ENCODE data around the gene WWOX. TPM values are rescaled to one million over a fixed set of nuclear protein-coding genes. Genes with fewer than 3 reads are reported as not detected.

WWOX gene
- polyA plus RNA-seq, 2 of the 4 experiments (the other 2 are of a cell fraction) = 16.0 to 17.2 TPM

DNA sequence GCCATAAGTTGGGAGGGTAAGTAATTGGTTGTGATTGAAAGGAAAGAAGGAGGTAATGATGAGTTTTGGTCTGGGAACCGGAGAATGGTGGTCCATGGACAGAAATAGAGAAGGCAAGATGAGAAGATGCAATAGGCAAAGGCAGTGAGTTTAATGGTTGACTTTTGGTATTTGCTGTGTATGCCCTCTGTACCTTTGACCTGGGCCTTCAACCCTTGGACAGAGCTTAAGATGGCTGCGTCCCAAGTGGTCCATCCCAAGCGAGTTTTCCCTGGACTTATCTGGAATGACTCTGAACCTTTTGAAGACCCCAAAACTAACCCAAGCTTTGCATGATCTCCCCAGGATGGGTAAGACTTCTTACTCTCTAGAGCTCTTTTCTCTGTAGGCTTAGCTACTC lies 836.6 kb downstream of the WWOX start:
- ChIA-PET POLR2A (no interaction called here), CTCF (interaction anchor here (1.2 kb wide), 2 partner anchors 18 kb away, joined by 3 to 6 read pairs; no protein-coding TSS in a partner anchor)
- no peak for DNase-seq (ENCODE audit: low read depth in 1 of 2, low spot score in 1 of 2)
- ATAC-seq = no peak
- H3K4me1 ChIP-seq = no peaks in the 10 kb centered on the region
- no peak overlapping the region for H3K27ac ChIP-seq
- WGBS (ENCODE audit: missing lambda C conversion rate) = 12% methylated on average over 3 of the region's 3 CpGs
- no peak for FAIRE-seq
- no peak for TF ChIP-seq FOSB (CRISPR knock-in tag; IDR thresholded peaks at IDR 0.05)
- no peak for TF ChIP-seq RCOR1 (IDR thresholded peaks at IDR 0.05; ENCODE audit: low read depth, low read length)
- TF ChIP-seq ZSCAN20 (CRISPR knock-in tag; IDR thresholded peaks at IDR 0.05) = no peak
- TF ChIP-seq TFCP2L1 (CRISPR knock-in tag; IDR thresholded peaks at IDR 0.05) = no peak
- TF ChIP-seq, protein P1, sequence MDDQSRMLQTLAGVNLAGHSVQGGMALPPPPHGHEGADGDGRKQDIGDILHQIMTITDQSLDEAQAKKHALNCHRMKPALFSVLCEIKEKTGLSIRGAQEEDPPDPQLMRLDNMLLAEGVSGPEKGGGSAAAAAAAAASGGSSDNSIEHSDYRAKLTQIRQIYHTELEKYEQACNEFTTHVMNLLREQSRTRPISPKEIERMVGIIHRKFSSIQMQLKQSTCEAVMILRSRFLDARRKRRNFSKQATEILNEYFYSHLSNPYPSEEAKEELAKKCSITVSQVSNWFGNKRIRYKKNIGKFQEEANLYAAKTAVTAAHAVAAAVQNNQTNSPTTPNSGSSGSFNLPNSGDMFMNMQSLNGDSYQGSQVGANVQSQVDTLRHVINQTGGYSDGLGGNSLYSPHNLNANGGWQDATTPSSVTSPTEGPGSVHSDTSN (IDR thresholded peaks at IDR 0.05) = no peak
- TF ChIP-seq TP53 (CRISPR knock-in tag; IDR thresholded peaks at IDR 0.05) = no peak
- no peak for TF ChIP-seq PHF8 (IDR thresholded peaks at IDR 0.05; ENCODE audit: borderline replicate concordance, low read depth)
- TF ChIP-seq ESRRA (IDR thresholded peaks at IDR 0.05; ENCODE audit: borderline replicate concordance, low read length) = no peak
- TF ChIP-seq, protein P2, sequence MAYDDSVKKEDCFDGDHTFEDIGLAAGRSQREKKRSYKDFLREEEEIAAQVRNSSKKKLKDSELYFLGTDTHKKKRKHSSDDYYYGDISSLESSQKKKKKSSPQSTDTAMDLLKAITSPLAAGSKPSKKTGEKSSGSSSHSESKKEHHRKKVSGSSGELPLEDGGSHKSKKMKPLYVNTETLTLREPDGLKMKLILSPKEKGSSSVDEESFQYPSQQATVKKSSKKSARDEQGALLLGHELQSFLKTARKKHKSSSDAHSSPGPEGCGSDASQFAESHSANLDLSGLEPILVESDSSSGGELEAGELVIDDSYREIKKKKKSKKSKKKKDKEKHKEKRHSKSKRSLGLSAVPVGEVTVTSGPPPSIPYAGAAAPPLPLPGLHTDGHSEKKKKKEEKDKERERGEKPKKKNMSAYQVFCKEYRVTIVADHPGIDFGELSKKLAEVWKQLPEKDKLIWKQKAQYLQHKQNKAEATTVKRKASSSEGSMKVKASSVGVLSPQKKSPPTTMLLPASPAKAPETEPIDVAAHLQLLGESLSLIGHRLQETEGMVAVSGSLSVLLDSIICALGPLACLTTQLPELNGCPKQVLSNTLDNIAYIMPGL (CRISPR knock-in tag; IDR thresholded peaks at IDR 0.05; ENCODE audit: borderline replicate concordance) = no peak
- no peak for TF ChIP-seq RARB (CRISPR knock-in tag; IDR thresholded peaks at IDR 0.05)
- no peaks in the 10 kb centered on the region for H3K9me3 ChIP-seq
- no peak overlapping the region for H3K4me2 ChIP-seq
- no peak overlapping the region for H3K4me3 ChIP-seq

DNA sequence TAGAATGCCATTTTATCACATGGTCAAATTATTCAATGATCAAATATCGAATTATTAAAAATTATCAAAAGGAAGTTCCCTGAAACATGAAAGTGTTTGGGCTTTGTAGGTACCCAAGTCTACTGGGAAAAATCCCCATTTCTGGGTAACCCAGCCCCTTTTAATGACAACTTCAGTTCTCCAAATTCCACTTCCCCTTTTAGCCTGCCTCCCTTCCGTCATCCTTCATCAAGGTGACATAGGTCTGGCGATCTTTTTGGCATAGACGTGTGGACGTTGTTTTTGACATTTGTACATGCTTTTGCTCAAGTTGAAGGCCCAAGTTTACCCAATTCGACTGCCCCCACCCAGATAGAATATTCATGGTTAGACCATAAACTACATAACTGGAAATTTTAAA lies 840.1 kb downstream of the WWOX start:
- DNase-seq (ENCODE audit: low read depth in 1 of 2, low spot score in 1 of 2) = no peak
- WGBS (ENCODE audit: missing lambda C conversion rate) = 29% methylated on average over 6 of the region's 6 CpGs
- POLR2A ChIA-PET = no interaction called here
- Histone ChIP-seq H3K4me2 (no peak overlapping the region), H3K4me3 (no peak overlapping the region), H3K9me3 (no peaks in the 10 kb centered on the region), H3K27ac (no peak overlapping the region), H3K4me1 (no peaks in the 10 kb centered on the region)
- TF ChIP-seq MYC (IDR thresholded peaks at IDR 0.05; ENCODE audit: borderline replicate concordance, low read length) = no peak
- TF ChIP-seq POLR2A (IDR thresholded peaks at IDR 0.05; ENCODE audit: low read length) = no peak
- no peak for TF ChIP-seq HOXB13 (CRISPR knock-in tag; IDR thresholded peaks at IDR 0.05; ENCODE audit: low read depth)
- TF ChIP-seq HDAC2 (IDR thresholded peaks at IDR 0.05) = no peak
- TF ChIP-seq RAD21 (conservative IDR thresholded peaks at IDR 0.05 in 1 of 2, IDR thresholded peaks at IDR 0.05 in 1 of 2) = no peak
- no peak for TF ChIP-seq FOSB (CRISPR knock-in tag; IDR thresholded peaks at IDR 0.05)
- no peak for TF ChIP-seq CHD4 (IDR thresholded peaks at IDR 0.05; ENCODE audit: borderline replicate concordance)
- TF ChIP-seq, protein P3, sequence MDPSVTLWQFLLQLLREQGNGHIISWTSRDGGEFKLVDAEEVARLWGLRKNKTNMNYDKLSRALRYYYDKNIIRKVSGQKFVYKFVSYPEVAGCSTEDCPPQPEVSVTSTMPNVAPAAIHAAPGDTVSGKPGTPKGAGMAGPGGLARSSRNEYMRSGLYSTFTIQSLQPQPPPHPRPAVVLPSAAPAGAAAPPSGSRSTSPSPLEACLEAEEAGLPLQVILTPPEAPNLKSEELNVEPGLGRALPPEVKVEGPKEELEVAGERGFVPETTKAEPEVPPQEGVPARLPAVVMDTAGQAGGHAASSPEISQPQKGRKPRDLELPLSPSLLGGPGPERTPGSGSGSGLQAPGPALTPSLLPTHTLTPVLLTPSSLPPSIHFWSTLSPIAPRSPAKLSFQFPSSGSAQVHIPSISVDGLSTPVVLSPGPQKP (IDR thresholded peaks at IDR 0.05; ENCODE audit: low read depth, low read length) = no peak
- TF ChIP-seq ZSCAN20 (CRISPR knock-in tag; IDR thresholded peaks at IDR 0.05) = no peak
- TF ChIP-seq, protein P4, sequence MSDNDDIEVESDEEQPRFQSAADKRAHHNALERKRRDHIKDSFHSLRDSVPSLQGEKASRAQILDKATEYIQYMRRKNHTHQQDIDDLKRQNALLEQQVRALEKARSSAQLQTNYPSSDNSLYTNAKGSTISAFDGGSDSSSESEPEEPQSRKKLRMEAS (IDR thresholded peaks at IDR 0.05) = no peak
- no peak for TF ChIP-seq BHLHE40 (IDR thresholded peaks at IDR 0.05; ENCODE audit: low read depth, low read length)
- TF ChIP-seq TFCP2L1 (CRISPR knock-in tag; IDR thresholded peaks at IDR 0.05) = no peak
- no peak for TF ChIP-seq HOXA7 (CRISPR knock-in tag; IDR thresholded peaks at IDR 0.05)
- TF ChIP-seq, protein P5, sequence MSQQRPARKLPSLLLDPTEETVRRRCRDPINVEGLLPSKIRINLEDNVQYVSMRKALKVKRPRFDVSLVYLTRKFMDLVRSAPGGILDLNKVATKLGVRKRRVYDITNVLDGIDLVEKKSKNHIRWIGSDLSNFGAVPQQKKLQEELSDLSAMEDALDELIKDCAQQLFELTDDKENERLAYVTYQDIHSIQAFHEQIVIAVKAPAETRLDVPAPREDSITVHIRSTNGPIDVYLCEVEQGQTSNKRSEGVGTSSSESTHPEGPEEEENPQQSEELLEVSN (IDR thresholded peaks at IDR 0.05; ENCODE audit: borderline replicate concordance, low read depth) = no peak
- TF ChIP-seq EP300 (IDR thresholded peaks at IDR 0.05) = no peak
- no peak for ATAC-seq
- no peak for FAIRE-seq
- CTCF ChIA-PET = interaction anchor here (0.8 to 1.5 kb wide), 2 partner anchors 12 to 693 kb away, joined by 3 to 5 read pairs; no protein-coding TSS in a partner anchor
